BJ (cell line): Measurements from ENCODE around the gene RAB34. TPM values are rescaled to one million over a fixed set of nuclear protein-coding genes. Genes with fewer than 3 reads are reported as not detected.

ENCODE experiments used
- CTCF ChIA-PET: fragments of 350-600 bp; formaldehyde crosslinking; extraction: SDS; loops from one replicate; lab custom pipeline; 2021; ENCODE audit warnings: antibody characterized with exemption, inconsistent platforms; lab: Yijun Ruan, JAX
- POLR2A ChIA-PET: fragments of 300-600 bp; sonication (Branson Sonifier 250); formaldehyde crosslinking; extraction: SDS; loops from one replicate; lab custom pipeline; 2021; ENCODE audit warnings: antibody characterized with exemption; lab: Charles Lee
- DNase-seq: peaks from one replicate; pipeline ENCODE4 v3.0.0-alpha.2; 2011; ENCODE audit warnings: low read depth
- H3K27me3 ChIP-seq: 2 replicates; pipeline ENCODE4 v1.6.0; 2011; ENCODE audit warnings: low read length; ENCODE audit not compliant: control insufficient read depth, insufficient read depth
- H3K36me3 ChIP-seq: 2 replicates; pipeline ENCODE4 v1.5.1; 2011; ENCODE audit warnings: low read length; ENCODE audit not compliant: control insufficient read depth, insufficient read depth
- H3K4me3 ChIP-seq: 2 replicates; pipeline ENCODE4 v1.5.1; 2011; ENCODE audit warnings: low read depth, mild to moderate bottlenecking, control low read depth, low read length
- CTCF ChIP-seq: IDR thresholded peaks from 2 replicates; pipeline ENCODE4 v1.5.1; 2011; ENCODE audit warnings: low read depth, mild to moderate bottlenecking, control low read depth, inconsistent platforms, low read length, moderate library complexity; ENCODE audit not compliant: insufficient read depth
- polyA plus RNA-seq: library from polyadenylated mRNA; depleted of rRNA; stranded (reverse); fragments of >200 nt; gene quantifications from 2 replicates; pipeline ENCODE4 v1.2.3, GENCODE V29; 2011

The RAB34 gene
- polyA plus RNA-seq, 1 experiment, result 473 TPM

GRCh38 chr17:28745786-28746411 is 28.2 kb upstream of the RAB34 start:
- no peak for TF ChIP-seq CTCF
- CTCF ChIA-PET, result interaction anchor here (0.8 to 18.7 kb wide), 4 partner anchors 11 to 207 kb away, joined by 3 to 416 read pairs (median 49); partner anchors contain the start of genes NEK8 and TLCD1
- Histone ChIP-seq H3K4me3 (peak overlapping the region; percentile 86), H3K36me3 (peaks cover 31% of the 10 kb centered on the region), H3K27me3 (no peaks in the 10 kb centered on the region)
- POLR2A ChIA-PET, result interaction anchor here (0.7 to 0.9 kb wide), 2 partner anchors 17 to 33 kb away, joined by 3 to 4 read pairs; partner anchors contain the start of gene NEK8
- no peak for DNase-seq

GRCh38 chr17:28744972-28745785 is 27.5 kb upstream of the RAB34 start:
- no peak for TF ChIP-seq CTCF
- POLR2A ChIA-PET, result interaction anchor here (0.9 kb wide), 1 partner anchor 16 kb away, joined by 3 read pairs; the partner anchor contains the start of gene NEK8
- CTCF ChIA-PET, result interaction anchor here (0.8 to 18.7 kb wide), 4 partner anchors 12 to 208 kb away, joined by 3 to 416 read pairs (median 49); partner anchors contain the start of genes NEK8 and TLCD1
- Histone ChIP-seq H3K4me3 (peak overlapping the region; percentile 86), H3K36me3 (peaks cover 24% of the 10 kb centered on the region), H3K27me3 (no peaks in the 10 kb centered on the region)
- no peak for DNase-seq

- Histone ChIP-seq H3K36me3 (peaks cover 20% of the 10 kb centered on the region), H3K4me3 (peak overlapping the region; percentile 86), H3K27me3 (no peaks in the 10 kb centered on the region)
- DNase-seq, result no peak
- no peak for TF ChIP-seq CTCF
- POLR2A ChIA-PET, result no interaction called here
- CTCF ChIA-PET, result interaction anchor here (0.9 to 18.7 kb wide), 4 partner anchors 15 to 436 kb away, joined by 3 to 416 read pairs (median 49); partner anchors contain the start of genes MYO18A, NEK8 and TLCD1
Observed at GRCh38 chr17:28744104-28744971, 26.7 kb upstream of the RAB34 start.

DNA sequence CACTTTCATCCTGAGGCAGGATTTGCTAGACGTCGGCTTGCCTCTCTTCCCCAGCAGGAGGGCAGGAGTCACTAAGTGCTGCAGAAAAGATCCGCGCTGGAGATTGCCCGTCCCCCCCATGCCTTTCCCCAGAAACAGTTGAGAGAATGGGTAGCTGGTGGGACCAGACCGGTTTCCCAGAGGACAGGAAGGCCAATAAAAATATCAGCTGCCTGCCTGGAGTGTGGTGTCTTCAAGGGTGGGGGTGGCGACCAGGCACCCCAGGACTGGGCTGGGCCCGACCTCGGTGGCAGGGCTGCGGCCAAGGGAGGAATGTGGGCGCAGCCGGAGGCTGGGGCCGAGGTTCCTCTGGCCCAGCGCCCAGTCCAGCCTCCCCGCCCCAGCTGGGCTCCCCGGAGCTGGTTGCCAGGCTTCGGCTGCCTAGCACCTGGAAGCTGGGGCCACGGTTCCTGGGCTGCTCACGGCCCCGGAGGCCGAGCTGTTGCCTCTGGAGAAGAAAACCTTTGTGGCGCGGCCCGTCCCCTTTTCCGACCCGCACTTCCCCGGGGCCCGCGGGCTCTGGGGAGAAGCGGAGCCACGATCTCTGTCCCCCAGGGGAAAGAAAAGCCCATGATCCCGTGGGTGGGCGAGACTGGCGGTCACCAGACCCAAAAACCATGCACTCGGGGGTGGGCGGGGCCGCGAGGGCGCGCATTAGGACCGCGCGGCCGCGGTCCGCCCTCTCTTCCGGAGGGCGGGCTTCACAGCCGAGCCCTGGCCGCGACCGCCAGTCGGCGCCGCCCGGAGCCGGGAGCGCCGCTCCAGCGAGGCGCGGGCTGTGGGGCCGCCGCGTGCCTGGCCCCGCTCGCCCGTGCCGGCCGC is 25.8 kb upstream of the RAB34 start, which contains the start of gene TRAF4:
Gene TRAF4, plus strand, starts transcription at position 769 of the 861 bp plus-strand sequence. CDS start 102 bp downstream, outside the sequence.
- POLR2A ChIA-PET, result interaction anchor here (0.6 kb wide), 1 partner anchor 24 kb away, joined by 5 read pairs; the partner anchor contains the start of gene RPL23A

More for the DNA sequence above, 25.8 kb upstream of the RAB34 start, which contains the start of gene TRAF4:
- CTCF ChIA-PET, result interaction anchor here (0.7 to 18.7 kb wide), 5 partner anchors 8 to 437 kb away, joined by 3 to 416 read pairs (median 3); partner anchors contain the start of genes MYO18A, NEK8 and TLCD1
- Histone ChIP-seq H3K36me3 (peaks cover 14% of the 10 kb centered on the region), H3K4me3 (peak within 1 kb of the TSS; percentile 86), H3K27me3 (no peaks in the 10 kb centered on the region)
- peak; percentile 28; the same call in 1 of the 2 replicates for TF ChIP-seq CTCF
- peak; percentile 70 for DNase-seq
